Testis (tissue), 2 donors: Measurements from ENCODE around the gene CFAP299.

Experiments
- POLR2A ChIP-seq: fragments of 450-650 bp; IDR thresholded peaks from one replicate; pipeline ENCODE4 v1.6.1; 2017; ENCODE audit warnings: antibody characterized with exemption, mild to moderate bottlenecking, moderate library complexity
- TF ChIP-seq, protein P1 (sequence below), 3 experiments: fragments of 450-650 bp in 2 of 3; fragments of 200-600 bp in 1 of 3; sonication (generic) in 1 of 3; IDR thresholded peaks; one replicate each; pipeline ENCODE4 v1.5.1; 2016 to 2019; ENCODE audit warnings: antibody characterized with exemption in 3 of 3, mild to moderate bottlenecking in 2 of 3, moderate library complexity in 1 of 3

DNA sequence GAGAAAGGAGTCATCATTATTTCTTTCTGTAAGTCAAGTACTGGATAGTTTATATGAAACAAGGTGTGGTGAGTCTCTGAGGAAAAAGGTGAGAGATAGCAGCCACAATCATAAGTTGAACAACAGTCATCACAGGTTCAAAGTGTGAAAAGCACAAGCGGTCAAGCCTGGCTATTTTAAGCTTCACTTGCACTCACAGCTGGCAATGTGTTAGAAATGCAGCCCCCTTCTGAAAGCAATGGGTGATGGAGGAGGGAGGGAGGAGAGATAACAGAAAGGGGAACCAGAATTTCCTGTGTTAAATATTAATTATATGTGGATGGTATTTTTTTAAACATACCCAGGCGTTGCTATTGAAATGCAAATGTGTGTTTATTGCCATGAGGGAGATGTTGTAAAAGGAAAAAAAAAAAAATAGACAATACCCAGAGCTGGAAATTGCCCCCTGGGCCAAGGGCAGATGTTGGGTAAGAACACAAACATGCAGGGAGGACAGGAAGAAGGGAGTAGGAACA, 668.1 kb downstream of the CFAP299 start:
- TF ChIP-seq POLR2A, result no peak
- TF ChIP-seq, protein P1, sequence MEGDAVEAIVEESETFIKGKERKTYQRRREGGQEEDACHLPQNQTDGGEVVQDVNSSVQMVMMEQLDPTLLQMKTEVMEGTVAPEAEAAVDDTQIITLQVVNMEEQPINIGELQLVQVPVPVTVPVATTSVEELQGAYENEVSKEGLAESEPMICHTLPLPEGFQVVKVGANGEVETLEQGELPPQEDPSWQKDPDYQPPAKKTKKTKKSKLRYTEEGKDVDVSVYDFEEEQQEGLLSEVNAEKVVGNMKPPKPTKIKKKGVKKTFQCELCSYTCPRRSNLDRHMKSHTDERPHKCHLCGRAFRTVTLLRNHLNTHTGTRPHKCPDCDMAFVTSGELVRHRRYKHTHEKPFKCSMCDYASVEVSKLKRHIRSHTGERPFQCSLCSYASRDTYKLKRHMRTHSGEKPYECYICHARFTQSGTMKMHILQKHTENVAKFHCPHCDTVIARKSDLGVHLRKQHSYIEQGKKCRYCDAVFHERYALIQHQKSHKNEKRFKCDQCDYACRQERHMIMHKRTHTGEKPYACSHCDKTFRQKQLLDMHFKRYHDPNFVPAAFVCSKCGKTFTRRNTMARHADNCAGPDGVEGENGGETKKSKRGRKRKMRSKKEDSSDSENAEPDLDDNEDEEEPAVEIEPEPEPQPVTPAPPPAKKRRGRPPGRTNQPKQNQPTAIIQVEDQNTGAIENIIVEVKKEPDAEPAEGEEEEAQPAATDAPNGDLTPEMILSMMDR (IDR thresholded peaks at IDR 0.05), result no peak
